ENCODE results near the gene SPEG. TPM values are rescaled to one million over a fixed set of nuclear protein-coding genes. Genes with fewer than 3 reads are reported as not detected.
A peak's percentile ranks its signal among the peaks of the same experiment; 100 is the strongest.

SPEG gene
- total and polyA plus RNA-seq, 2 of the 13 experiments (the other 11 are each of a cell fraction or from before 2014, with no cell fraction given): 0.18 to 0.24 TPM

GRCh38 chr2:219497495-219498279 lies 63.0 kb downstream of the SPEG start (continued):
- TF ChIP-seq RNF2 (conservative IDR thresholded peaks at IDR 0.05; ENCODE audit: low read depth): peak; percentile 70; the same call in 1 of the 2 replicates
- 0 out of 2 replicates have a peak, but pooled peaks have one; percentile 23 for TF ChIP-seq ZNF598 (CRISPR knock-in tag; IDR thresholded peaks at IDR 0.05; ENCODE audit: borderline replicate concordance)
- TF ChIP-seq ATF1 (CRISPR knock-in tag; IDR thresholded peaks at IDR 0.05): no peak
- TF ChIP-seq ZHX1 (CRISPR knock-in tag; IDR thresholded peaks at IDR 0.05; ENCODE audit: low read depth): no peak
- TF ChIP-seq MXD1 (CRISPR knock-in tag; IDR thresholded peaks at IDR 0.05): no peak; the same call in 1 of the 2 replicates
- no peak for TF ChIP-seq ZNF275 (CRISPR knock-in tag; IDR thresholded peaks at IDR 0.05; ENCODE audit: borderline replicate concordance)
- TF ChIP-seq ZNF850 (CRISPR knock-in tag; conservative IDR thresholded peaks at IDR 0.05): no peak
- 0 out of 2 replicates have a peak, but pooled peaks have one; percentile 33 for TF ChIP-seq NR1H2 (CRISPR knock-in tag; IDR thresholded peaks at IDR 0.05; ENCODE audit: borderline replicate concordance, low read depth)
- TF ChIP-seq ZNF839 (CRISPR knock-in tag; IDR thresholded peaks at IDR 0.05; ENCODE audit: borderline replicate concordance): no peak
- TF ChIP-seq THRA (CRISPR knock-in tag; IDR thresholded peaks at IDR 0.05; ENCODE audit: borderline replicate concordance): peak; percentile 16; the same call in 1 of the 2 replicates
- no peak for TF ChIP-seq NFAT5 (CRISPR knock-in tag; IDR thresholded peaks at IDR 0.05)
- TF ChIP-seq CCDC6 (CRISPR knock-in tag; IDR thresholded peaks at IDR 0.05): no peak; the same call in 1 of the 2 replicates
- 0 out of 2 replicates have a peak, but pooled peaks have one; percentile 24 for TF ChIP-seq ZNF564 (CRISPR knock-in tag; IDR thresholded peaks at IDR 0.05)
- TF ChIP-seq MNT (IDR thresholded peaks at IDR 0.05): no peak
- no peak for TF ChIP-seq REXO4 (CRISPR knock-in tag; IDR thresholded peaks at IDR 0.05; ENCODE audit: borderline replicate concordance)
